K562 (cell line): ENCODE measurements around the gene CCR7. TPM values are rescaled to one million over a fixed set of nuclear protein-coding genes. Genes with fewer than 3 reads are reported as not detected.

Experiments used
- CBFB ChIP-seq: sonication (generic); formaldehyde crosslinking; IDR thresholded peaks from 2 replicates; pipeline ENCODE4 v1.4.0; 2020; ENCODE audit warnings: mild to moderate bottlenecking, missing genetic modification reagents
- CBX2 ChIP-seq: fragments of 200-600 bp; sonication (generic); IDR thresholded peaks from one replicate; pipeline ENCODE4 v1.6.1; 2012; ENCODE audit warnings: mild to moderate bottlenecking, low read length, inconsistent platforms; ENCODE audit not compliant: insufficient read depth, poor library complexity, severe bottlenecking
- EGR1 ChIP-seq: fragments of 450-650 bp; conservative IDR thresholded peaks from 2 replicates; pipeline ENCODE4 v1.6.1; 2017; ENCODE audit warnings: mild to moderate bottlenecking
- EP300 ChIP-seq: IDR thresholded peaks from 2 replicates; pipeline ENCODE4 v1.6.1; 2012; ENCODE audit warnings: low read length, improper control_type of control experiment
- PTRF ChIP-seq: fragments of 450-650 bp; IDR thresholded peaks from 2 replicates; pipeline ENCODE4 v1.6.1; 2016; ENCODE audit warnings: mild to moderate bottlenecking, missing genetic modification characterization, missing compliant biosample characterization
- RBFOX2 ChIP-seq: fragments of 200-400 bp; formaldehyde crosslinking; IDR thresholded peaks from 2 replicates; pipeline ENCODE4 v1.6.1; 2017; ENCODE audit warnings: low read depth, mild to moderate bottlenecking, low read length, moderate library complexity
- SMAD2 ChIP-seq: fragments of 150-350 bp; IDR thresholded peaks from 2 replicates; pipeline ENCODE4 v1.6.1; 2014; ENCODE audit warnings: low read depth, mild to moderate bottlenecking, low read length
- TBL1XR1 ChIP-seq, 2 experiments: IDR thresholded peaks; 2 replicates each; pipeline ENCODE4 v1.6.1; 2012; ENCODE audit warnings: improper control_type of control experiment in 2 of 2, low read length in 2 of 2, mild to moderate bottlenecking in 1 of 2
- ZC3H8 ChIP-seq: fragments of 450-650 bp; IDR thresholded peaks from 2 replicates; pipeline ENCODE4 v1.6.1; 2017
- polyA plus RNA-seq, 8 experiments: library from polyadenylated mRNA; depleted of rRNA in 4 of 8; stranded (reverse) in 5 of 8; unstranded in 3 of 8; fragments of >200 nt; fragmentation: Nextera tagmentation in 2 of 8; fragmentation: Illumina TruSeq in 1 of 8; extraction: Ambion mirVana in 2 of 8; extraction: Trizol in 1 of 8; gene quantifications; 2 replicates each; pipeline versions ENCODE4 v1.2.1 to v1.2.3, GENCODE V29; 2011 to 2014; ENCODE audit warnings: inconsistent platforms in 1 of 8, missing spikeins in 1 of 8
- total RNA-seq, 7 experiments: library from RNA; depleted of rRNA in 6 of 7; stranded (reverse); fragments of >200 nt in 6 of 7; fragmentation: Illumina TruSeq in 2 of 7; extraction: Trizol in 2 of 7; gene quantifications; 2 replicates each; pipeline versions ENCODE4 v1.2.1 to v1.2.3, GENCODE V29; 2011 to 2021; ENCODE audit warnings: low replicate concordance in 1 of 7
- TF ChIP-seq, protein P1 (sequence below): sonication (generic); formaldehyde crosslinking; IDR thresholded peaks from 2 replicates; pipeline ENCODE4 v1.8.0; 2022; ENCODE audit warnings: missing genetic modification reagents, mild to moderate bottlenecking, borderline replicate concordance
- TF ChIP-seq, protein P2 (sequence below): IDR thresholded peaks from 2 replicates; pipeline ENCODE4 v1.6.1; 2011; ENCODE audit not compliant: insufficient read length; ENCODE audit errors: extremely low read depth
- TF ChIP-seq, protein P3 (sequence below): fragments of 250-450 bp; sonication (Bioruptor Pico); IDR thresholded peaks from 2 replicates; pipeline ENCODE4 v1.5.0; 2020; ENCODE audit warnings: mild to moderate bottlenecking
- TF ChIP-seq, protein P4 (sequence below): fragments of 250-450 bp; sonication (Bioruptor Pico); IDR thresholded peaks from 2 replicates; pipeline ENCODE4 v1.5.0; 2021; ENCODE audit warnings: mild to moderate bottlenecking, borderline replicate concordance
- TF ChIP-seq, protein P5 (sequence below), 3 experiments: IDR thresholded peaks in 2 of 3; conservative IDR thresholded peaks in 1 of 3; 2 replicates each; pipeline ENCODE4 v1.5.1; 2011 to 2012; ENCODE audit warnings: low read length in 3 of 3, mild to moderate bottlenecking in 3 of 3, control low read depth in 2 of 3, improper control_type of control experiment in 1 of 3, inconsistent platforms in 1 of 3, low read depth in 1 of 3, mixed read lengths in 1 of 3, moderate library complexity in 1 of 3; ENCODE audit not compliant: insufficient read depth in 2 of 3

CCR7 gene
- total and polyA plus RNA-seq, 9 of the 15 experiments (the other 6 are each of a cell fraction or from before 2014, with no cell fraction given): 0.14 to 1.4 (median 0.56) TPM

DNA sequence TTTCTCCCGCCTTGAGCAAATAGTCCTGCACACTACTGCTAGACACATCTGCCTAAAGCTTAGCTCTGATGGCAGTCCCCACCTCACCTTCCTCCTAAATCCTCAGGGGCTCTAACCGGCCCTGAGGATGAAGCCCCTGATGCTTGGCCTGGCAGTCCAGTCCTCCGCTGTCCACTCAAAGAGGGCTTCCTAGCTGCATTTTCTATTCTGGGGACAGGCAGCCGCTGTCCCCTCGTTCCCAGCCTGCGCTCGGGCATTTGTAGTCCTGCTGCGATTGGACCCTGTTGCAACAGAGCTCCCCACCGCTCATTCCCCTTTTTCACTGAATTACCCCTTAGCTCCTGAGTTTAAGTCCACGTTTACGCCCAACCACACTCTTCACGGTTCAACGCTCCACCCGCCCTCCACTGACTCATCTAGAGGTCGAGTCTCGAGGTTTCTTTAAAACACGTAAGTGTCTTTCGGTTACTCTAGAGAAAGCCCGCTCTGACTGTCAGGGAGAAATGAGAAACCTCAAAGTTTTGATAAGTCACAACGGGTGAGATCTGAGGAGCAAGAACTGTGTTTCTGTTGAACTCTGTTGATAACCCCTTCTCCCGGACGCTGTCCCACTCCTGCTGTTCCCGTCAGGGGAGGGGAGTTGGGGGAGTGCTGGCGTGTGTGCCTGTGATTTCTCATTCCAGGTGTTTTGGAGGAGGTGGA is 4.5 kb downstream of the CCR7 start (continued):
- TF ChIP-seq, protein P1, sequence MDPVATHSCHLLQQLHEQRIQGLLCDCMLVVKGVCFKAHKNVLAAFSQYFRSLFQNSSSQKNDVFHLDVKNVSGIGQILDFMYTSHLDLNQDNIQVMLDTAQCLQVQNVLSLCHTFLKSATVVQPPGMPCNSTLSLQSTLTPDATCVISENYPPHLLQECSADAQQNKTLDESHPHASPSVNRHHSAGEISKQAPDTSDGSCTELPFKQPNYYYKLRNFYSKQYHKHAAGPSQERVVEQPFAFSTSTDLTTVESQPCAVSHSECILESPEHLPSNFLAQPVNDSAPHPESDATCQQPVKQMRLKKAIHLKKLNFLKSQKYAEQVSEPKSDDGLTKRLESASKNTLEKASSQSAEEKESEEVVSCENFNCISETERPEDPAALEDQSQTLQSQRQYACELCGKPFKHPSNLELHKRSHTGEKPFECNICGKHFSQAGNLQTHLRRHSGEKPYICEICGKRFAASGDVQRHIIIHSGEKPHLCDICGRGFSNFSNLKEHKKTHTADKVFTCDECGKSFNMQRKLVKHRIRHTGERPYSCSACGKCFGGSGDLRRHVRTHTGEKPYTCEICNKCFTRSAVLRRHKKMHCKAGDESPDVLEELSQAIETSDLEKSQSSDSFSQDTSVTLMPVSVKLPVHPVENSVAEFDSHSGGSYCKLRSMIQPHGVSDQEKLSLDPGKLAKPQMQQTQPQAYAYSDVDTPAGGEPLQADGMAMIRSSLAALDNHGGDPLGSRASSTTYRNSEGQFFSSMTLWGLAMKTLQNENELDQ: no peak
- TF ChIP-seq, protein P2, sequence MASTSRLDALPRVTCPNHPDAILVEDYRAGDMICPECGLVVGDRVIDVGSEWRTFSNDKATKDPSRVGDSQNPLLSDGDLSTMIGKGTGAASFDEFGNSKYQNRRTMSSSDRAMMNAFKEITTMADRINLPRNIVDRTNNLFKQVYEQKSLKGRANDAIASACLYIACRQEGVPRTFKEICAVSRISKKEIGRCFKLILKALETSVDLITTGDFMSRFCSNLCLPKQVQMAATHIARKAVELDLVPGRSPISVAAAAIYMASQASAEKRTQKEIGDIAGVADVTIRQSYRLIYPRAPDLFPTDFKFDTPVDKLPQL: no peak
- TF ChIP-seq, protein P3, sequence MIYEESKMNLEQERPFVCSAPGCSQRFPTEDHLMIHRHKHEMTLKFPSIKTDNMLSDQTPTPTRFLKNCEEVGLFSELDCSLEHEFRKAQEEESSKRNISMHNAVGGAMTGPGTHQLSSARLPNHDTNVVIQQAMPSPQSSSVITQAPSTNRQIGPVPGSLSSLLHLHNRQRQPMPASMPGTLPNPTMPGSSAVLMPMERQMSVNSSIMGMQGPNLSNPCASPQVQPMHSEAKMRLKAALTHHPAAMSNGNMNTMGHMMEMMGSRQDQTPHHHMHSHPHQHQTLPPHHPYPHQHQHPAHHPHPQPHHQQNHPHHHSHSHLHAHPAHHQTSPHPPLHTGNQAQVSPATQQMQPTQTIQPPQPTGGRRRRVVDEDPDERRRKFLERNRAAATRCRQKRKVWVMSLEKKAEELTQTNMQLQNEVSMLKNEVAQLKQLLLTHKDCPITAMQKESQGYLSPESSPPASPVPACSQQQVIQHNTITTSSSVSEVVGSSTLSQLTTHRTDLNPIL (CRISPR knock-in tag): no peak
- TF ChIP-seq CBFB (CRISPR knock-in tag): no peak
- TF ChIP-seq TBL1XR1 (IDR thresholded peaks at IDR 0.05; ENCODE audit: low read length in 2 of 2): no peak
- TF ChIP-seq, protein P4, sequence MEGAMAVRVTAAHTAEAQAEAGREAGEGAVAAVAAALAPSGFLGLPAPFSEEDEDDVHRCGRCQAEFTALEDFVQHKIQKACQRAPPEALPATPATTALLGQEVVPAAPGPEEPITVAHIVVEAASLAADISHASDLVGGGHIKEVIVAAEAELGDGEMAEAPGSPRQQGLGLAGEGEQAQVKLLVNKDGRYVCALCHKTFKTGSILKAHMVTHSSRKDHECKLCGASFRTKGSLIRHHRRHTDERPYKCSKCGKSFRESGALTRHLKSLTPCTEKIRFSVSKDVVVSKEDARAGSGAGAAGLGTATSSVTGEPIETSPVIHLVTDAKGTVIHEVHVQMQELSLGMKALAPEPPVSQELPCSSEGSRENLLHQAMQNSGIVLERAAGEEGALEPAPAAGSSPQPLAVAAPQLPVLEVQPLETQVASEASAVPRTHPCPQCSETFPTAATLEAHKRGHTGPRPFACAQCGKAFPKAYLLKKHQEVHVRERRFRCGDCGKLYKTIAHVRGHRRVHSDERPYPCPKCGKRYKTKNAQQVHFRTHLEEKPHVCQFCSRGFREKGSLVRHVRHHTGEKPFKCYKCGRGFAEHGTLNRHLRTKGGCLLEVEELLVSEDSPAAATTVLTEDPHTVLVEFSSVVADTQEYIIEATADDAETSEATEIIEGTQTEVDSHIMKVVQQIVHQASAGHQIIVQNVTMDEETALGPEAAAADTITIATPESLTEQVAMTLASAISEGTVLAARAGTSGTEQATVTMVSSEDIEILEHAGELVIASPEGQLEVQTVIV (CRISPR knock-in tag): no peak
- TF ChIP-seq RBFOX2: 0 out of 2 replicates have a peak, but pooled peaks have one; percentile 32
- TF ChIP-seq SMAD2: no peak
- peak; percentile 40; the same call in 1 of the 2 replicates for TF ChIP-seq EP300
- no peak for TF ChIP-seq PTRF (tag)
- TF ChIP-seq EGR1: no peak
- no peak for TF ChIP-seq CBX2
- TF ChIP-seq ZC3H8: no peak
- TF ChIP-seq, protein P5, sequence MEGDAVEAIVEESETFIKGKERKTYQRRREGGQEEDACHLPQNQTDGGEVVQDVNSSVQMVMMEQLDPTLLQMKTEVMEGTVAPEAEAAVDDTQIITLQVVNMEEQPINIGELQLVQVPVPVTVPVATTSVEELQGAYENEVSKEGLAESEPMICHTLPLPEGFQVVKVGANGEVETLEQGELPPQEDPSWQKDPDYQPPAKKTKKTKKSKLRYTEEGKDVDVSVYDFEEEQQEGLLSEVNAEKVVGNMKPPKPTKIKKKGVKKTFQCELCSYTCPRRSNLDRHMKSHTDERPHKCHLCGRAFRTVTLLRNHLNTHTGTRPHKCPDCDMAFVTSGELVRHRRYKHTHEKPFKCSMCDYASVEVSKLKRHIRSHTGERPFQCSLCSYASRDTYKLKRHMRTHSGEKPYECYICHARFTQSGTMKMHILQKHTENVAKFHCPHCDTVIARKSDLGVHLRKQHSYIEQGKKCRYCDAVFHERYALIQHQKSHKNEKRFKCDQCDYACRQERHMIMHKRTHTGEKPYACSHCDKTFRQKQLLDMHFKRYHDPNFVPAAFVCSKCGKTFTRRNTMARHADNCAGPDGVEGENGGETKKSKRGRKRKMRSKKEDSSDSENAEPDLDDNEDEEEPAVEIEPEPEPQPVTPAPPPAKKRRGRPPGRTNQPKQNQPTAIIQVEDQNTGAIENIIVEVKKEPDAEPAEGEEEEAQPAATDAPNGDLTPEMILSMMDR (IDR thresholded peaks at IDR 0.05 in 2 of 3, conservative IDR thresholded peaks at IDR 0.05 in 1 of 3; ENCODE audit: insufficient read depth in 2 of 3, low read depth in 1 of 3, low read length in 3 of 3): 0 out of 6 replicates have a peak, but pooled peaks of 1 of the 3 experiments have one; percentile 7
- TF ChIP-seq, all 486 proteins: peak for 46
